Measurements from ENCODE around the gene MSRB3.

DNA sequence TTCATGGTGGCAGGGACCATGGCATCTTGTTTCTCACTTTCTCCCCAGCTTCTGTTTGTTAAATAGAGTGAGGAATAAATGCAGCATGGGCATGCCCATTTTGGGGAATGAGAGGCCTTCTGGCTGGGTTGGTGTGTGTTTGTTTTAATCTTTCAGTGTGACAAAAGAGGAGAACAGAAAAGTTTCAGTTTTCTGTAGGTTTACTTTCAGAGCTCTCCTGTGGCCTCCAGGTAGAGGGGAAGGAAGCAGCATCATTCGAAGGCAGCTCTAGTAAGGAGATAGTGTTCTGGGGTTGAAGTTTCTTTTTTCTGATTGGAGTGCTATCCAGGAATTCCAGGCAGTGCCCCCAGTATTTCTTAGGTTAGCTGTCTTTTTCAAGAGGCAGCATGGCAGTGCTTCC lies 15.3 kb downstream of the MSRB3 start:
- TF ChIP-seq, protein P1, sequence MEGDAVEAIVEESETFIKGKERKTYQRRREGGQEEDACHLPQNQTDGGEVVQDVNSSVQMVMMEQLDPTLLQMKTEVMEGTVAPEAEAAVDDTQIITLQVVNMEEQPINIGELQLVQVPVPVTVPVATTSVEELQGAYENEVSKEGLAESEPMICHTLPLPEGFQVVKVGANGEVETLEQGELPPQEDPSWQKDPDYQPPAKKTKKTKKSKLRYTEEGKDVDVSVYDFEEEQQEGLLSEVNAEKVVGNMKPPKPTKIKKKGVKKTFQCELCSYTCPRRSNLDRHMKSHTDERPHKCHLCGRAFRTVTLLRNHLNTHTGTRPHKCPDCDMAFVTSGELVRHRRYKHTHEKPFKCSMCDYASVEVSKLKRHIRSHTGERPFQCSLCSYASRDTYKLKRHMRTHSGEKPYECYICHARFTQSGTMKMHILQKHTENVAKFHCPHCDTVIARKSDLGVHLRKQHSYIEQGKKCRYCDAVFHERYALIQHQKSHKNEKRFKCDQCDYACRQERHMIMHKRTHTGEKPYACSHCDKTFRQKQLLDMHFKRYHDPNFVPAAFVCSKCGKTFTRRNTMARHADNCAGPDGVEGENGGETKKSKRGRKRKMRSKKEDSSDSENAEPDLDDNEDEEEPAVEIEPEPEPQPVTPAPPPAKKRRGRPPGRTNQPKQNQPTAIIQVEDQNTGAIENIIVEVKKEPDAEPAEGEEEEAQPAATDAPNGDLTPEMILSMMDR (IDR thresholded peaks at IDR 0.05): no peak
- TF ChIP-seq EZH2 (IDR thresholded peaks at IDR 0.05; ENCODE audit: borderline replicate concordance, insufficient read depth, low read depth, low read length, poor library complexity, severe bottlenecking): no peak

Data from B cell (primary cell).